ENCODE results near the gene UBR4. TPM values are rescaled to one million over a fixed set of nuclear protein-coding genes. Genes with fewer than 3 reads are reported as not detected.

UBR4 gene
- polyA plus RNA-seq, 1 of the 3 experiments (the other 2 are of a cell fraction) = 68.7 TPM

- peak; percentile 98 for TF ChIP-seq CTCF (IDR thresholded peaks at IDR 0.05)
- peak; percentile 79 for TF ChIP-seq RAD21 (IDR thresholded peaks at IDR 0.05; ENCODE audit: low read length)
- no peak for TF ChIP-seq MAX (IDR thresholded peaks at IDR 0.05; ENCODE audit: low read depth)
- peak; percentile 62 for TF ChIP-seq SMC3 (IDR thresholded peaks at IDR 0.05; ENCODE audit: low read depth, low read length)
Measured at GRCh38 chr1:19240673-19241538, 30.8 kb upstream of the UBR4 start (continued).

GRCh38 chr1:19239876-19240275 lies 29.8 kb upstream of the UBR4 start:
- Histone ChIP-seq H3K27me3 (ENCODE audit: insufficient read depth) (no peaks in the 10 kb centered on the region), H3F3A (replicated peaks; ENCODE audit: insufficient read depth) (no peaks in the 10 kb centered on the region), H3K27ac (ENCODE audit: low read depth in 2 of 2, low read length in 1 of 2) (no peak overlapping the region), H3K9ac (no peak overlapping the region), H3K9me3 (no peaks in the 10 kb centered on the region), H3K36me3 (replicated peaks in 1 of 2; ENCODE audit: control insufficient read depth in 1 of 2, insufficient read depth in 2 of 2, low read length in 1 of 2) (peaks cover 55 to 64% of the 10 kb centered on the region in 2 experiments), H3K4me2 (no peak overlapping the region), H3K9me2 (no peaks in the 10 kb centered on the region), H2AFZ (ENCODE audit: low read depth) (no peak overlapping the region), H4K20me1 (ENCODE audit: insufficient read depth) (no peaks in the 10 kb centered on the region), H3K79me2 (ENCODE audit: insufficient read depth) (0 out of 2 replicates have a peak, but pooled peaks cover 5% of the 10 kb centered on the region), H3K4me3 (ENCODE audit: low read depth in 2 of 2, low read length in 1 of 2) (no peak overlapping the region), H3K4me1 (ENCODE audit: control insufficient read depth in 1 of 2, insufficient read depth in 2 of 2, low read depth in 1 of 2, low read length in 1 of 2) (no peaks in the 10 kb centered on the region)
- 81% methylated on average over 5 of the region's 7 CpGs for WGBS (ENCODE audit: low lambda C conversion rate)
- POLR2A ChIA-PET = no interaction called here
- no peak for TF ChIP-seq RXRA (IDR thresholded peaks at IDR 0.05; ENCODE audit: borderline replicate concordance, low read depth)
- no peak for TF ChIP-seq ZBTB33 (IDR thresholded peaks at IDR 0.05; ENCODE audit: borderline replicate concordance, low read depth)
- no peak for TF ChIP-seq FOSL2 (IDR thresholded peaks at IDR 0.05; ENCODE audit: borderline replicate concordance, low read depth)
- TF ChIP-seq NFIC (IDR thresholded peaks at IDR 0.05; ENCODE audit: borderline replicate concordance) = no peak
- TF ChIP-seq REST (IDR thresholded peaks at IDR 0.05; ENCODE audit: low read depth, low read length) = no peak
- TF ChIP-seq RCOR1 (IDR thresholded peaks at IDR 0.05; ENCODE audit: low read length) = no peak
- TF ChIP-seq FOXJ3 (CRISPR knock-in tag; IDR thresholded peaks at IDR 0.05) = no peak
- no peak for TF ChIP-seq MEF2A (IDR thresholded peaks at IDR 0.05; ENCODE audit: borderline replicate concordance, low read depth)
- TF ChIP-seq NRF1 (IDR thresholded peaks at IDR 0.05; ENCODE audit: low read depth, low read length) = no peak
- TF ChIP-seq GATA2 (CRISPR knock-in tag; IDR thresholded peaks at IDR 0.05) = no peak
- no peak for TF ChIP-seq YY1 (IDR thresholded peaks at IDR 0.05; ENCODE audit: low read depth)
- TF ChIP-seq USF2 (IDR thresholded peaks at IDR 0.05; ENCODE audit: borderline replicate concordance, low read depth, low read length) = no peak
- TF ChIP-seq EP300 (IDR thresholded peaks at IDR 0.05; ENCODE audit: borderline replicate concordance in 1 of 2, low read depth in 1 of 2, low read length in 1 of 2) = no peak
- no peak for TF ChIP-seq MAX (IDR thresholded peaks at IDR 0.05; ENCODE audit: low read depth)
- TF ChIP-seq SMC3 (IDR thresholded peaks at IDR 0.05; ENCODE audit: low read depth, low read length) = no peak
- no peak for DNase-seq
- CTCF ChIA-PET = interaction anchor here (0.9 to 2.5 kb wide), 17 partner anchors 8 to 643 kb away, joined by 3 to 21 read pairs (median 8); partner anchors contain the start of genes EMC1 and MRTO4
